Stimulated activated CD4-positive, alpha-beta T cell treated with anti-CD3 and anti-CD28 coated beads, Interleukin-12 subunit alpha, Interleukin-12 subunit beta, amount 100 ng/mL, for 48 hours (primary cell): Measurements from ENCODE around the gene RTKN.
"Not testable (repeated sequence)": the region's sequence is repeated elsewhere in the genome, so short reads cannot be mapped to it uniquely, and the experiment has no call there.

Experiments
- DNase-seq, 3 donors: peaks; one replicate each; pipeline ENCODE4 v3.0.0-alpha.2; 2020; ENCODE audit warnings: low read depth in 2 of 3, low spot score in 1 of 3

Gene RTKN

DNA sequence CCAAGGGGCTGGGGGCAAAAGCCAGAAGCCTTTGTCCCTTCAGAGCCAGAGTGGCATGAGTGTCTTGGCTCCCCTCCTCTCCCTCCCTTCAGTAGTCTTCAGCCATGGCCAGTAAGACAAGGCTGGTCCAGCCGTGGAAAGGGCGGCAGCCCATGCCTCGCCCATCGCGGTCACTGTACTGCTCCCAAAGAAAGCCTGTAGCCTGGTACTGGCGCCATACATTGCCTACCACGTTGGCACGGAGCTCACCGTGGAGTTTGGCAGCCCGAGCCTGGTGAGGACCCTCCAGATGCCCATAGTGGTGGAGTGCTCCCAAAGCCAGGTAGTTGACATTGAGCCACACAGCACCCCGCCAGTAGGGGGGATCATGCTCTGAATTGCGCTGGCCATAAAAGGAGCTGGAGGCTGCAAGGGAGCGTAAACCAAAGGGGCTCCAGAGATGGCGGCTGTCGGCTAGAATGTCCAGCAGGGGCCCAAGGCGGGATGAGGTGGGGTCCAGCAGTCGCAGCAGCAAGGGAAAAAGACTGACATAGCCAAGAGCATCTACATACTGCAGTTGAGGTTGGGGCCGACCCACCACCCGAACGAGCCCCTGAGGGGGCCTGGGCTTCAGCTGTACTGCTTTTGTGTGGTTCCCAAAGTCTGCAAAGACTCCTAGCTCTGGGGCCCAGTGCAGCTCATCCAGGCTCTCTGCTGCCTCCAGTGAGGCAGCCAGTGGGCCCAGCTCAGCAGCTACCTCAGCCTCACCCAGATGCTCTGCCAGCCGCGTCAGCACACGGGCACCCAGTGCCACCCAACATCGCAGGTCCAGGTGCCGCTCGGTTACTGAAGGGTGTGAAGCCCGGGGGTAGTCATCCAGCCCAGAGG is 19.7 kb upstream of the RTKN start:
- no peak for DNase-seq

DNA sequence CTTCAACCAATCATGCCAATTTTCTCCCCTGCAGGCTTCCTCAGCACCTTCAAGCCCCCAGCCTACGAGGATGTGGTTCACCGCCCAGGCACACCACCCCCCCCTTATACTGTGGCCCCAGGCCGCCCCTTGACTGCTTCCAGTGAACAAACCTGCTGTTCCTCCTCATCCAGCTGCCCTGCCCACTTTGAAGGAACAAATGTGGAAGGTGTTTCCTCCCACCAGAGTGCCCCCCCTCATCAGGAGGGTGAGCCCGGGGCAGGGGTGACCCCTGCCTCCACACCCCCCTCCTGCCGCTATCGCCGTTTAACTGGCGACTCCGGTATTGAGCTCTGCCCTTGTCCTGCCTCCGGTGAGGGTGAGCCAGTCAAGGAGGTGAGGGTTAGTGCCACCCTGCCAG is 18.4 kb upstream of the RTKN start:
- not testable (repeated sequence) for DNase-seq

DNA sequence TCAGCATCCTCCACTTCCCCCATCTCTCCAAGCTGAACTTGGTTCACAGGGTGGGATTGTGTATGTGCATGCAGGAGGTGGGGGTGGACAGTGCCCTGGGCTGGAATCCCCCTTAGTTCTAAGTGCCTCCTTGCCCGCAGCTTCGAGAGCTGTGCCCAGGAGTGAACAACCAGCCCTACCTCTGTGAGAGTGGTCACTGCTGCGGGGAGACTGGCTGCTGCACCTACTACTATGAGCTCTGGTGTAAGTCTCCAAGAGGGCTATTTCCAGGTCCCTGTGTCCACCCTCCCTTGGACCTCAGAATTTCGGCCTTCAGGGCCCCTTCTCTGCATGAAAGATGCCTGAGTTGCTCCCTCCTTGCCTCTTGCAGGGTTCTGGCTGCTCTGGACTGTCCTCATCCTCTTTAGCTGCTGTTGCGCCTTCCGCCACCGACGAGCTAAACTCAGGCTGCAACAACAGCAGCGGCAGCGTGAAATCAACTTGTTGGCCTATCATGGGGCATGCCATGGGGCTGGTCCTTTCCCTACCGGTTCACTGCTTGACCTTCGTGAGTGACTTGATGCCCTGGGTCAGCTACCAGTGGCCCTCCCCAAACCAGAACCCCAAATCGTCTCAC is 17.9 kb upstream of the RTKN start:
- DNase-seq = not testable (repeated sequence)

DNA sequence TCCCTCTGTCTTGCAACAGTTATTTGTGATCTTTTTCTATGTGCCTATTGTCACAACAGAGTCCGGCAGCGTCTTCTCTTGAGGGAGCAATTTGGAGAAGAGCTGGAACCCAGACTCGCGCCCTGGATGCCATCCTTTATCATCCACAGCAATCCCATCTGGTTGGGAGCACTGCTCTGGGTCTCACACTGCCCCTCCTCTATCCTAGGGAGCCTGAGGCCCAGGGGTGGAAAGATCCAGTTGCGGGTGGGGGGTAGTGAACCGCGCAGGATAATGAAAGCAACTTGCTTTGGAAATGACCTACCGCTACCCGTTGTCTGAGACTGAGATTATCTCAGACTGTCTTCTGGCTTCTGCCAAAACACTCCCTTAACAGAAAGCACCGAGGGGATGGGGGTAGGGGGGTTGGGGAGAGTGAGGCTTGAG is 17.2 kb upstream of the RTKN start:
- no peak for DNase-seq

DNA sequence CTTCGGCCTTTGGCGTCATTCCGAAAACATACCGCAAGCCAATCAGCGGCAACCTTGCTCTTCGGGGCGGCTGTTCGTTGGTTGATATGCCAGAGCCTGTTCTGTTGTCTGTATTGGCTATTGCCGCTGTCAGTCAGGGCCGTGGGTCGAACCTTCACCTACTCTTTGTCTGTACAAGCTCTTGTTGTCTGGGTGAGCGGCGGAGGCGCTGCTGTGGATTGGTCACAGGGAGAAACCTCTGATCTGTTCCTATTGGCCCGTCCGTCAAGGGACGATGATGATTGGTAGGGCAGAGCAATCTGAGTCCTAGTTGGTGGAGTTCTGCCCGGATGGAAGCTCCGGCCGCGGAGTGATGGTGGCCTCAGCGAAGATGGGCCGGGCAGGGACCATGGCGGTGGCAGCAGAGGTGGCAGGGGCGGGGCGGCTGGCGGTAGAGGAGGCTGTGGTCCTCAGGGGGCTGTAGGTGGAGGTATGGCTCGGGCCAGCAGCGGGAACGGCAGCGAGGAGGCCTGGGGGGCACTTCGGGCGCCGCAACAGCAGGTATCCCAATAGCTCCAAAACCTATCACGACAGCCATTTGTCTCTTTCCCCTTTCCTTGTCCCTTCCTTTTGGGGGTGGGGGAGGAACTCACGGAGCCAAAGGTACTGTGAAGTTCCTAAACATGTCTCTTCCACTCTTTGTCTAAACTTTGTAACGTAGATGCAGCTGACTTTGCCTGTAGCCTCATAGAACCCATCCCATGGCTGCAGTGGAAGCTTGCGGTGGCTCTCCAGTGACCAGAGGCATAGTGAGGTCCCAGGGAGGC is 16.6 kb upstream of the RTKN start, which contains the start of gene WBP1:
Gene WBP1, plus strand, starts transcription at position 307 of the 806 bp plus-strand sequence. Its CDS starts 165 bp downstream, at position 472.
- peak; percentile 98 to 99 (median 98) for DNase-seq

GRCh38 chr2:74457549-74458131 is 15.9 kb upstream of the RTKN start:
- DNase-seq = peak; percentile 66 to 75 (median 69)

- DNase-seq = no peak
These were observed 15.4 kb upstream of the RTKN start for GRCh38 chr2:74457129-74457548.

- peak; percentile 94 to 100 (median 99) for DNase-seq
These were observed 13.1 kb upstream of the RTKN start, which contains the start of gene INO80B for GRCh38 chr2:74454654-74455511. TSS of gene INO80B (plus strand) at chr2:74455087. CDS start at chr2:74455117, 30 bp downstream.

DNA sequence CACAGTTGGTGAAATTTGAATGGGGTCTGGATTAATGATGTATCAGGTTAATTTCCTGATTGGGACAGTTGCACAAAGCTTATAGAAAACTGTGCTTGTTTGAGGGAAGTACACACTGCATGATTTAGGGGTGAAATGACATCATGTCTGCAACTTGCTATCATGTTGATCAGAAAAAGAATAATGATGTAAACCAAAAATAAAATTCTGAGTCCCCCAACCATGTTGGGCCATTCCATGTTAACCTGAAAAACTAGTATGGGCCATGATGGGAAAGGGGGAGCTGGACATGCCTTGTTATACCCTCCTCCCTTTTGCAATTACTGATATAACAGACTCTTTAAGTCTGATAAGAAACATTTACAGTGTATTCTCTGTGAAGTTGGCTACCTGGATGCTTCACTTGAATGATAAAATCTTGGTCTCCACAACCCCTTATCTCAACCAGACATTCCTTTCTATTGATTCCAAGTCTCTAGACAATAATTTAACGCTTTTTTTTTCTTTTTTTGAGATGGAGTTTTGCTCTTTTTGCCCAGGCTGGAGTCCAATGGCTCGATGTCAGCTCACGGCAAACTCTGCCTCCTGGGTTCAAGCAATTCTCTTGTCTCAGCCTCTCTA is 8.9 kb upstream of the RTKN start:
- DNase-seq = no peak

GRCh38 chr2:74448771-74449170 is 7.0 kb upstream of the RTKN start:
- no peak for DNase-seq

- no peak for DNase-seq
These were observed 5.7 kb upstream of the RTKN start for GRCh38 chr2:74447230-74447999.

DNA sequence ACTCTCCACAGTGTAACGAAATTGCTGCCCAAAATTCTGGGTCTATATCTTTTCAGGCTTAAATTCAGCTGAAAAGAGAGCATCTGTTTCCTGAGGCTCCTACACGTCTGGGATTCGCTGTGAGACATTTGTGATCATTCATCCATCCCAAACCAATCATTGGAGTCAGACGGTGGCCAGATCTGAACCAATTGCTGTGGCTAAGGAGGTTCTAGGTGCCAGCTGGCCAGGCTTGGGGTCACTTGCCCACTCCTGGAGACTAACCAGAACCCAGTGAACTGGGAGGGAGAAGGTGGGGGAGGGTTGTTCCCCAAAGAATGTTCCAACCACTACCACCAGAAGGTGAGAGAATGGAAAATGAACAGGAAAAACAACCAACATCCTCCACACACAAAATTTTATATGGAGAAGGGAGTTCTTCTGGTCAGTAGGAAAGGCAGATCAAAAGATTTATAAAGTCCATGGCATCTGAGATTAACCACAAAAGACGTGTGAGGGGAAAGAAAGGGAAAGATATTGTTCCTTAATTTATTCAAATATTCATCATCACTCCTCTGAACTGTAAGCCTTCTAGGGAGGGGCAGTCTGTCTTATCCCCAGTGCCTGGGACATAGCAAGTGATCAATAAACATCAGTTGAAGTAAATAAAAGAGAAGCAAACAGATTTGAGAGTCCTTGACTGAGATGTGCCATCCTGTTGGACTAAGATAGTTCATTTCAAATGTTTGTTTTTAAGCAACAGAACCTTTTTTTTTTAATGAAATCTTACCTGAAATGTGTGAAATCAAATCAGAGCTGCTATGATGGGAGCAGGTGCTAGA is 3.0 kb upstream of the RTKN start:
- DNase-seq = no peak

- DNase-seq = not testable (repeated sequence)
These were observed 953 bp upstream of the RTKN start for GRCh38 chr2:74442483-74443297.

DNA sequence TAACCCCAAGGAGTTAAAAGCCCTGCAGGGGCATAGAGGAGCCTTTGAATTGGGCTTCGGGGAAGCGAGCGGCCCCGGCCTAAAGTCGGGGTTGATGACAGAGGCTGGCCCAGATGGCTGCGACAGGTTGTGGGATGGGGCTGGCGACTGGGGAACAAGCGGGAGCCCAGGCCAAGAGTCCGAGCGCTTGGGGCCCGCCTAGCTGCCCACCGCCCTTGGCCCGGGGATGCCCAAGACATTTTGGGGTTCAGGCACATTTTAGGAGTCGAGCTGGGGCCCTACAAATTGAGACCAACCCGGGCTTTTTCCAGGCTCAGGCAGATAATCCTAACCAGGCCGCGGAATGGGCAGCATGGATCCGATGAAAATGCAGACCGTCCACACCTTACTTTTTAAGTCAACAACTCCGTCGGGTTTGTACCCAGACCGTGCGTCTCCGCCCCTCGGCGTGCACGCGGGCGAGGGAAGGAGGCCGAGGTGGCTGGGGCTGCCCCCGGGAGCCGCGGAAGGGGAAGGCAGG is 507 bp downstream of the RTKN start:
- DNase-seq = no peak

DNA sequence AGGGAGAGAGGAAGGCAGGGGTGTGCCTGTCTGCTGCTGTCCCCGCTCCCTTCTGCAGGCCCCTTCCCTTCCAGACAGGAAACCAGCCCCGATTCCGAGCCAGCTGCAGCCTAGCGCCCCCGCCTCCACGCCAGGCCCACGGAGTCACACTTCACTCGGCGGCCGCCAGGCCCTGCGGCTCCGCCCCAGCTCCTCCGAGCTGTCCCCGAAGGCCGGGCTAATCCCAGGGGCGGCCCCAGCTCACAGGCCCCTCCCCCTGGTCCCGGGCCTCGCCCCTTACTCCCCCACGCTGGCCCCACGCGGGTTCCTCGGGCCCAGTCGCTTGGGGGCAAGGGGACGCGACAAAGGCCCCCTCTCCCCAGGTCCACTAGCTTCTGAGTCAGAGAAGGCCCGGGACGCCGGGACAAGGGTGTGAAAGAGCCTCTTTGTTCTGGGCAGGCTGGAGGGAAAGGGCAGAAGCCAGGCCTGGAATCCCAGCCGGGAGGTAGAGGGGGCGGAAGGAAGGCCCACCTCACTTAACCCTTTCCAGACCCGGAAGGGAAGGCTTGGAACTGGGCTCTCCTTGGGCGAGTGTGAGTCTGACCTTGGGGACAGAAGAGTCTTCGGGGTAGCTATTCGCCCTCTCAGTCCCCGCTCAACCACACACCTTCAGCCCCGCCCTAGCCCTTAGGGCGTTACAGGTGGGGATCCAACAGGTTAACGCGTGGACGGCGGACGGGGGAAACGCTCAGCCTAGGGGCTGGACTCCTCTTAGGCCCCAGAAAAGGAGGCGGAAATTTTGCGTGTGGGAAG is 1.2 kb downstream of the RTKN start:
- peak in 2 of 3 donors; percentile 39 to 56 for DNase-seq

GRCh38 chr2:74439803-74440377 is 1.8 kb downstream of the RTKN start:
- DNase-seq = no peak
